ENCODE data around the gene IL5.

DNA sequence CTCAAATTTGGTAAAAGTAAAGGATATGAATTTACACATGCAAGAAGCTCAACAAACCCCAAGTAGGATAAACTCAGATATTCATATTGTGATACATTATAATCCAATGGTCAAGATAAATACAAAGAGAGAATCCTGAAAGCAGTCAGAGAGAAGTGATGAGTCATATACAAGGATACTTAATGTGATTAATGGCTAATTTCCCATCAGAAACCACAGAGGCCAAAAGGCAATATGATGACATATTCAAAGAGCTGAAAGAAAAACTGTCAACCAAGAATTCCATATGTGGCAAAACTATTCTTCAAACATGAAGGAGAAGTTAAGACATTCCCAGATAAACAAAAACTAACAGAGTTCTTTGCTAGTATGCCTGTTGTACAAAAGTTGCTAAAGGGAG lies 33.2 kb downstream of the IL5 start:
- TF ChIP-seq, protein P1, sequence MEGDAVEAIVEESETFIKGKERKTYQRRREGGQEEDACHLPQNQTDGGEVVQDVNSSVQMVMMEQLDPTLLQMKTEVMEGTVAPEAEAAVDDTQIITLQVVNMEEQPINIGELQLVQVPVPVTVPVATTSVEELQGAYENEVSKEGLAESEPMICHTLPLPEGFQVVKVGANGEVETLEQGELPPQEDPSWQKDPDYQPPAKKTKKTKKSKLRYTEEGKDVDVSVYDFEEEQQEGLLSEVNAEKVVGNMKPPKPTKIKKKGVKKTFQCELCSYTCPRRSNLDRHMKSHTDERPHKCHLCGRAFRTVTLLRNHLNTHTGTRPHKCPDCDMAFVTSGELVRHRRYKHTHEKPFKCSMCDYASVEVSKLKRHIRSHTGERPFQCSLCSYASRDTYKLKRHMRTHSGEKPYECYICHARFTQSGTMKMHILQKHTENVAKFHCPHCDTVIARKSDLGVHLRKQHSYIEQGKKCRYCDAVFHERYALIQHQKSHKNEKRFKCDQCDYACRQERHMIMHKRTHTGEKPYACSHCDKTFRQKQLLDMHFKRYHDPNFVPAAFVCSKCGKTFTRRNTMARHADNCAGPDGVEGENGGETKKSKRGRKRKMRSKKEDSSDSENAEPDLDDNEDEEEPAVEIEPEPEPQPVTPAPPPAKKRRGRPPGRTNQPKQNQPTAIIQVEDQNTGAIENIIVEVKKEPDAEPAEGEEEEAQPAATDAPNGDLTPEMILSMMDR (IDR thresholded peaks at IDR 0.05) = no peak
- no peak for TF ChIP-seq POLR2A (IDR thresholded peaks at IDR 0.05)
